Measurements from ENCODE around the gene PODN. TPM values are rescaled to one million over a fixed set of nuclear protein-coding genes. Genes with fewer than 3 reads are reported as not detected.

The PODN gene
- total RNA-seq, 1 experiment from 2014 or later: 0.17 TPM

- Histone ChIP-seq H3K9me3 (ENCODE audit: control insufficient read depth, low read depth, low read length) (no peaks in the 10 kb centered on the region), H2AK5ac (ENCODE audit: insufficient read length, low read length) (no peak overlapping the region), H3K4ac (ENCODE audit: low read depth, low read length) (no peak overlapping the region), H4K20me1 (ENCODE audit: control insufficient read depth, insufficient read depth, insufficient read length) (no peaks in the 10 kb centered on the region), H3K9ac (ENCODE audit: extremely low read depth, insufficient read length, low read length) (no peak overlapping the region), H2BK5ac (ENCODE audit: insufficient read length, low read length) (no peak overlapping the region), H3K23me2 (ENCODE audit: insufficient read length, low read depth, low read length, poor library complexity, severe bottlenecking) (no peaks in the 10 kb centered on the region), H3K27ac (ENCODE audit: insufficient read length, low read depth, low read length) (no peak overlapping the region), H4K5ac (ENCODE audit: insufficient read length, low read depth, low read length) (no peak overlapping the region), H3K4me1 (ENCODE audit: insufficient read depth, low read length) (peaks cover 6% of the 10 kb centered on the region; the same call in 1 of the 2 replicates), H3K23ac (ENCODE audit: insufficient read length, low read depth, low read length) (no peak overlapping the region), H2AFZ (ENCODE audit: low read length) (no peak overlapping the region), H3K79me1 (ENCODE audit: insufficient read depth, low read depth, low read length, poor library complexity, severe bottlenecking) (no peaks in the 10 kb centered on the region), H2BK15ac (ENCODE audit: low read depth, low read length) (no peak overlapping the region), H4K8ac (replicated peaks; ENCODE audit: insufficient read length, low read depth, low read length) (no peak overlapping the region), H3K18ac (ENCODE audit: insufficient read length, low read depth, low read length) (no peak overlapping the region), H2BK12ac (ENCODE audit: insufficient read length, low read depth, low read length) (no peak overlapping the region), H3T11ph (ENCODE audit: low read length) (no peak overlapping the region), H3K79me2 (ENCODE audit: insufficient read depth, low read length) (no peaks in the 10 kb centered on the region), H3K14ac (ENCODE audit: insufficient read depth, low read length) (no peak overlapping the region), H3K27me3 (ENCODE audit: insufficient read depth, low read length) (no peaks in the 10 kb centered on the region), H3K4me2 (ENCODE audit: insufficient read depth, insufficient read length, low read length) (no peak overlapping the region), H2BK20ac (ENCODE audit: low read depth, low read length, poor library complexity, severe bottlenecking) (no peak overlapping the region), H3K56ac (ENCODE audit: insufficient read length, low read depth, low read length) (no peak overlapping the region), H4K91ac (ENCODE audit: insufficient read length, low read depth, low read length) (no peak overlapping the region), H2BK120ac (ENCODE audit: low read depth, low read length, poor library complexity, severe bottlenecking) (no peak overlapping the region)
- Mint-ChIP-seq H3K4me3 (no peak overlapping the region), H3K4me1 (peaks cover 14 to 27% of the 10 kb centered on the region in 2 experiments), H3K36me3 (ENCODE audit: insufficient read depth in 1 of 3, low read depth in 3 of 3) (no peaks in the 10 kb centered on the region; a peak in 1 of 7 replicates), H3K27me3 (ENCODE audit: low read depth) (peaks cover 11% of the 10 kb centered on the region), H3K9me3 (no peaks in the 10 kb centered on the region), H3K27ac (no peak overlapping the region)
- no peak for DNase-seq
- no CpG with 5 or more reads among the region's 4 CpGs for WGBS (ENCODE audit: extremely low coverage, insufficient read length, low lambda C conversion rate)
- TF ChIP-seq CTCF (conservative IDR thresholded peaks at IDR 0.05): no peak
Measured at GRCh38 chr1:53086491-53087070, 24.6 kb downstream of the PODN start.

All from H9 (cell line).